Naive B cell (primary cell): ENCODE results near the gene TP53RK. TPM values are rescaled to one million over a fixed set of nuclear protein-coding genes. Genes with fewer than 3 reads are reported as not detected.

Source experiments
- ATAC-seq, 2 donors: fragments of 150-1000 bp; cut with Tn5 transposase; 2 replicates each; pipeline ENCODE4 v1.10.0; 2021; ENCODE audit warnings: low read depth in 2 of 2, mild to moderate bottlenecking in 2 of 2, moderate library complexity in 2 of 2
- DNase-seq: peaks from one replicate; pipeline ENCODE4 v3.0.0; 2022
- H3K27ac Mint-ChIP-seq, 6 donors: one replicate each; pipeline ENCODE4 v1.8.0; 2020 to 2022; ENCODE audit warnings: mild to moderate bottlenecking in 6 of 6, mixed read lengths in 6 of 6, moderate library complexity in 5 of 6, inconsistent platforms in 2 of 6
- H3K27me3 Mint-ChIP-seq, 3 donors: one replicate each; pipeline ENCODE4 v1.8.0; 2021 to 2022; ENCODE audit warnings: mixed read lengths in 3 of 3, mild to moderate bottlenecking in 1 of 3
- H3K36me3 Mint-ChIP-seq, 2 donors: one replicate each; pipeline ENCODE4 v1.8.0; 2020 to 2022; ENCODE audit warnings: mixed read lengths in 2 of 2, inconsistent platforms in 1 of 2, mild to moderate bottlenecking in 1 of 2
- H3K4me1 Mint-ChIP-seq, 3 donors: one replicate each; pipeline ENCODE4 v1.8.0; 2020 to 2022; ENCODE audit warnings: mixed read lengths in 3 of 3, inconsistent platforms in 1 of 3, mild to moderate bottlenecking in 1 of 3, moderate library complexity in 1 of 3
- H3K4me3 Mint-ChIP-seq, 8 donors: one replicate each; pipeline ENCODE4 v1.8.0; 2020 to 2022; ENCODE audit warnings: mild to moderate bottlenecking in 8 of 8, mixed read lengths in 8 of 8, moderate library complexity in 8 of 8, inconsistent platforms in 2 of 8
- H3K9me3 Mint-ChIP-seq, 7 donors: one replicate each; pipeline ENCODE4 v1.8.0; 2020 to 2022; ENCODE audit warnings: mixed read lengths in 7 of 7, mild to moderate bottlenecking in 5 of 7, inconsistent platforms in 2 of 7, moderate library complexity in 1 of 7
- polyA plus RNA-seq, 6 donors: library from polyadenylated mRNA; unstranded; fragments of 300-500 nt; fragmentation: Illumina TruSeq; gene quantifications; one replicate each; pipeline ENCODE4 v1.2.3, GENCODE V29; 2021; ENCODE audit warnings: low read depth in 6 of 6

TP53RK gene
- polyA plus RNA-seq, 6 donors from 2014 or later: 7.2 to 18.8 (median 13.4) TPM

DNA sequence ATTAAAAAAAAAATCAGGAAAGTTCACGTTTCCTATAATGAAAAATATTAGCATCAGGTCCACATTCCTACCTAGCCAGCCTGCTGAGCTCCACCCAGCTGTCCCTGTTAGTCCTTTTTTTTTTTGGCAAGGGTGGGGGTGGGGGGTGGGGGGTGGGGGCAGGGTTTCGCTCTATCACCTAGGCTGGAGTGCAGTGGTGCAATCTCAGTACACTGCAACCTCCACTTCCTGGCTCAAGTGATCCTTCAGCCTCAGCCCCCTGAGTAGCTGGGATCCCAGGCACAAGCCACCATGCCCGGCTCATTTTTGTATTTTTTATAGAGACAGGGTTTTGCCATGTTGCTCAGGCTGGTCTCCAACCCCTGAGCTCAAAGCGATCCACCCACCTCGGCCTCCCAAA is 12.7 kb upstream of the TP53RK start:
- H3K27ac Mint-ChIP-seq: no peak overlapping the region
- no peak overlapping the region for H3K4me3 Mint-ChIP-seq
- peaks cover 0 to 17% (median 10%) of the 10 kb centered on the region in 7 donors for H3K9me3 Mint-ChIP-seq
- H3K4me1 Mint-ChIP-seq: no peaks in the 10 kb centered on the region
- peaks cover 29 to 51% (median 45%) of the 10 kb centered on the region in 3 donors for H3K27me3 Mint-ChIP-seq
- no peak for DNase-seq
- ATAC-seq: no peak
- H3K36me3 Mint-ChIP-seq: peaks cover 0 to 11% of the 10 kb centered on the region in 2 donors

DNA sequence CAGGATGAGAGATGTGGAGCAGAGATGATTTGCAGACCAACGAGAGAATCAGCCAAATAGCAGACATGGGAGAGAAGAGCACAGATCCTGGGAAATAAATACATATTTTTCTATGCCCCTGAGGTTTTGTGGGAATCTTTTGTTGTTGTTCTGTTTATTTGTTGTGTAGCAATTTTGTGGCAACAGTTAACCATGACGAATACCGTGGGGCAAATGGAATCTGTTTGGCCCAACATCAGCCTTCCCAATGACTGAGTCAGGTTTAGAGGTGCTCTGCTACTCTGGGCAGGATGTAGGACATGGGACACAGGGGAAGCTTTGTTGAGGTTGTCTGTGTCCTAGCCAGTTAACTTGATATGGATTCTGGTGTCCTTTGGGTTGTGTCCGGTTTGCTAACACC is 12.3 kb upstream of the TP53RK start:
- peaks cover 28 to 50% (median 45%) of the 10 kb centered on the region in 3 donors for H3K27me3 Mint-ChIP-seq
- H3K4me3 Mint-ChIP-seq: no peak overlapping the region
- no peaks in the 10 kb centered on the region for H3K4me1 Mint-ChIP-seq
- no peak overlapping the region for H3K27ac Mint-ChIP-seq
- peaks cover 0 to 14% (median 7%) of the 10 kb centered on the region in 7 donors for H3K9me3 Mint-ChIP-seq
- ATAC-seq (no peak), DNase-seq (no peak)
- H3K36me3 Mint-ChIP-seq: peaks cover 0 to 10% of the 10 kb centered on the region in 2 donors

DNA sequence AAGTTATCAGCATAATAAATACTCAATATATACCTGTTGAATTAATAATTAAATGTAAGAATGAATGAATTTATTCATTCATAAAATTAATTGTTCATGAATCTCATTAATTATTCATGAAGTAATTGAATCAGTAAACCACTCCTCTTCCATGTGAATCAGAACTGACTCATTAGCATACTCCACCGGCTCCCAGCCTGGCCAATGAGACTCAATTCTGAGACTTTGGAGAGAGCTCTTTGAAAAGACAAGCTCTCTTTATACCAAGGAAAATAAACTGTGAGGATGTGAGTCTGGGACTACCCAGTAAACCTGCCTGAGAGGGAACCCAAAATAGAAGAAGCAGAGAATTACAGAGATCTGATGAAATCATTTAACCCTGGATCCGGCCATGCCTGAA is 11.8 kb upstream of the TP53RK start:
- ATAC-seq: no peak
- Mint-ChIP-seq H3K27me3 (peaks cover 29 to 50% (median 45%) of the 10 kb centered on the region in 3 donors), H3K27ac (no peak overlapping the region), H3K9me3 (peaks cover 0 to 9% (median 4%) of the 10 kb centered on the region in 7 donors), H3K4me1 (no peaks in the 10 kb centered on the region), H3K36me3 (peaks cover 0 to 5% of the 10 kb centered on the region in 2 donors), H3K4me3 (no peak overlapping the region)
- DNase-seq: no peak

DNA sequence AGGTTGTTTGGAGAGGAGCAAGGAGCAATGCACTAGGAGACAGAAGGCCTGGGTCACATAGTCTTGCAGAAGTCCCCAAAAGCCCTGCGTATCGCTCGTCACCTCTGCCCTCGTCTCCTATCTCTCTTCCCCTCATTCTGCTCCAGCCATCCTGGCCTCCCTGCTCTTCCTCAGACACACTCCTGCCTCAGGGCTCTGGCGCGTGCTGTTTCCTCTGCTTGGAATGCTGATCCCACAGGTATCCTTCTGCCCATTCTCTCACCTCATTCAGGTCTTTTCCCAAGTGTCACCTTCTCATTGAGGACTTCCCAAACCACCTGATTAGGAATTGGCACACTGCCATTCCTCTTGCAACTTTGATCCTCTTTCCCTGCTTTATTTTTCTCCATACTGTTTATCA is 11.2 kb upstream of the TP53RK start:
- Mint-ChIP-seq H3K4me1 (no peaks in the 10 kb centered on the region), H3K27ac (peak overlapping the region in 2 of 6 donors; percentile 80 to 81), H3K4me3 (peak overlapping the region in 1 of 8 donors; percentile 30), H3K27me3 (peaks cover 33 to 50% (median 45%) of the 10 kb centered on the region in 3 donors), H3K36me3 (peaks cover 0 to 4% of the 10 kb centered on the region in 2 donors), H3K9me3 (peaks cover 0 to 6% (median 4%) of the 10 kb centered on the region in 7 donors)
- ATAC-seq (no peak), DNase-seq (no peak)

DNA sequence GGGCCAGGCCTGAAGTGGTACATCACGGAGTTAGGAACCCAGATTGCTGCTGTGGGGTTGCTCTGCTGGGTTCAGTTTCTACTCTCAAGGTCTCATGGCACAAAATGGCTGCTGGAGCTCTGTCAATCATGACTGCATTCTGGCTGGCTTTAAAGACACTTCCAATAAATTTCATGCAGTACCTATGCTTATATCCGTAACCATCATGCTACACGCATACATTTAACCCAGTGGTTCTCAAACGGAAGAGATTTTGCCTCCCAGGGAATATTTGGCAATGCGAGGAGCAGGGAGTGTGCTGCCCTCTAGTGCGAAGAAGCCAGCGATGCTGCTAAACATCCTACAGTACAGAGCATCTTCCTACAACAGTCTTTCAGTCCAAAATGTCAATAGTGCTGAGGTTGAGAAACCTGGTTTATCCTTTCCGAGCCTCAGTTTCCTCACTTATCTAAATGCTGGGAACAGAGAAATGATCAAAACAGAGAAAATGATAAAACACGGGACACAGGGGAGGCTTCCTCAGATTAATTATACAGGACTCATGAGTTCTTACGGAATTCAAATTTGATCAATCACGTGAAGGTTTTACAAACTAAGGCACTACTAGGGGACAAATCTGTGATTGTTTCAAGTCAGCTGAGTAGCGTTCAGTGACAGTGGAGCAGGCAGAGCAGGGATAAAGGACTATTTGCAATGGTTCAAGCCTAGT is 10.6 kb upstream of the TP53RK start:
- ATAC-seq (no peak), DNase-seq (no peak)
- Mint-ChIP-seq H3K36me3 (peaks cover 0 to 4% of the 10 kb centered on the region in 2 donors), H3K27ac (peak overlapping the region in 1 of 6 donors; percentile 80), H3K4me1 (no peaks in the 10 kb centered on the region), H3K27me3 (peaks cover 32 to 45% (median 43%) of the 10 kb centered on the region in 3 donors), H3K9me3 (peaks cover 0 to 4% (median 2%) of the 10 kb centered on the region in 7 donors), H3K4me3 (no peak overlapping the region)

DNA sequence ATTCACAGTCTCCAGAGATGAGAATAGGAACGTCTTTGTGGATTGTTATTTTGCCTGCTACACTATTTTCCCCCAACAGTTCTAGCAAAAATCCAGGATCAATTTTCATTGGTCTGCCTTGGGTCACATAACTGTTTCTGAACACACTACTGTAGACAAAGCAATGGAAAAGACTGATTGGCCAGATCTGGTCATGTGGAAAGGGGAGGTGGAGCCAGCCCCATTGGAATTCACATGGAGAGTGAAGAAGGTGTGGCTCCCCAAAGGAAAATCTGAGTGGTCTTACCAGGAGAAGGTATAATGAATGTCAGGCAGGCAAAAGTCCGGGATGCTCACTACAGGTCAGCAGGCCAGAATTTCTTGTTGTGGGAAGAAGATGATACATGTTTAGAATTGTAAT is 9.5 kb upstream of the TP53RK start:
- Mint-ChIP-seq H3K4me3 (no peak overlapping the region), H3K27me3 (peaks cover 23 to 39% (median 33%) of the 10 kb centered on the region in 3 donors), H3K27ac (no peak overlapping the region), H3K36me3 (peaks cover 0 to 4% of the 10 kb centered on the region in 2 donors), H3K9me3 (peaks cover 0 to 6% (median 2%) of the 10 kb centered on the region in 7 donors), H3K4me1 (peaks cover 0 to 7% (median 5%) of the 10 kb centered on the region in 3 donors)
- DNase-seq (no peak), ATAC-seq (no peak)

DNA sequence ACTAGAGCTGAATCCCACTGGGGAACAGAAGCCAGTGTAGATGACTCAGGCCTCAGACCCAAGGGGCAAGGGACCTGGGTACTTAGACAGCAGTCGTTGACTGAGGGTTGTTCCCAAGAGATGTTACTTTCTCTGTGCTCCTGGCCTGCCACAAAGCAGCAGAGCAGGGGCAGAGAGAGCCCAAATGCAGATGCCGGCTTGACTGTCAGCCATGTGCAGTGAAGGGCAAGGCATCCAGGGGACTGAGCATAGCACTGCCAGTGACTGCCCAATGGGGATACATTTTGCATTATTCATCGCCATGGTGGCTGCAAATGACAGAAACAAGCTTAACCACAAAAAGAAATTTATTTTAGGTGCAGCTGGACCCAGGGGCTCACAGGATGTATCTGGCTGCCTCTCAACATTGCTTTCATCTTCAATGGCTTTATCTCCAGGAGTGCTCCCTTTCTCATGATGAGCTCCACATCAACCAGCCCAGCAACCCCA is 7.6 kb upstream of the TP53RK start:
- Mint-ChIP-seq H3K4me1 (peaks cover 0 to 7% (median 5%) of the 10 kb centered on the region in 3 donors), H3K9me3 (peaks cover 0 to 6% (median 2%) of the 10 kb centered on the region in 7 donors), H3K27me3 (peaks cover 15 to 36% (median 27%) of the 10 kb centered on the region in 3 donors), H3K36me3 (peaks cover 0 to 4% of the 10 kb centered on the region in 2 donors), H3K4me3 (no peak overlapping the region), H3K27ac (no peak overlapping the region)
- DNase-seq: no peak
- no peak for ATAC-seq

DNA sequence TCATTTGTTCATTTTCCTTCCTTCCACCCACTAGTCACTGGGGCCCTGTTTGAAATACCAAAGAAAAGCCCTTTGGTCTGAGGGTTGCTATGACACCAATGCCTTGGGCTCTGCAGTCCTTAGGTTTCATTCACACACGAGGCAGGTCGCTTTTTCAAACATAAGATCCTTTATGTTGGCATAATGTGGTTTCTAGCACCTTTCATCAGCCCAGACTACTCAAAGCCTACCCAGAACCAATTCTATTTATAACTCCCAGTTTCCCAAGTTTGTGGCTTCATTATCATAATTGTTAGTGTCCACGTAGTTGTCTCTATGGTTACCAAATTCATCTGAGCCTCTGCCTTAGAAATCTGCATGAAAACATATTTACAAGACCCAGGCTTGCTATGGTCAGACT is 6.6 kb upstream of the TP53RK start:
- H3K36me3 Mint-ChIP-seq: peaks cover 0 to 4% of the 10 kb centered on the region in 2 donors
- no peak overlapping the region for H3K4me3 Mint-ChIP-seq
- H3K27ac Mint-ChIP-seq: no peak overlapping the region
- peaks cover 0 to 7% (median 5%) of the 10 kb centered on the region in 3 donors for H3K4me1 Mint-ChIP-seq
- peaks cover 15 to 33% (median 27%) of the 10 kb centered on the region in 3 donors for H3K27me3 Mint-ChIP-seq
- peaks cover 0 to 6% (median 2%) of the 10 kb centered on the region in 7 donors for H3K9me3 Mint-ChIP-seq
- no peak for ATAC-seq
- no peak for DNase-seq

DNA sequence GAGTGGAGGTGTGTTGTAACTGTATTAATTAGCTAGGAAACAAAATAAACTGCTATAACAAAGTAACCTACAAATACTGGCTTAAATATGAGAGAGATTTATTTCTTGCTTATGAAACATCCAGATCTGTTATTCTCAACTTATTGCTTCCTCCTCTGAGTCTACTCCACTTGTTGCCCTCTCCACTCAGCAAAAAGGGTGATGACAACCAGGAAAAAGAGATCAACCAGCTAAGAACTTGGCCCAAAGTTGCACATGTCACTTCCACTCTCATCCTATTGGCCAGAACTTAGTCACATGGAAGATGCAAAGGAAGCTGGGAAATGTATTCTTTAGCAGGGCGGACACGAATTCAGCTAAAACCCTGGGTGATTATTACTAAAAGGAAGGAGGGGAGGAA is 5.2 kb upstream of the TP53RK start:
- ATAC-seq (no peak), DNase-seq (no peak)
- Mint-ChIP-seq H3K36me3 (no peaks in the 10 kb centered on the region), H3K27ac (no peak overlapping the region), H3K4me3 (peak overlapping the region in 1 of 8 donors; percentile 16), H3K27me3 (peaks cover 11 to 19% (median 15%) of the 10 kb centered on the region in 3 donors), H3K4me1 (peaks cover 5 to 11% (median 9%) of the 10 kb centered on the region in 3 donors), H3K9me3 (peaks cover 0 to 4% (median 0%) of the 10 kb centered on the region in 7 donors)

DNA sequence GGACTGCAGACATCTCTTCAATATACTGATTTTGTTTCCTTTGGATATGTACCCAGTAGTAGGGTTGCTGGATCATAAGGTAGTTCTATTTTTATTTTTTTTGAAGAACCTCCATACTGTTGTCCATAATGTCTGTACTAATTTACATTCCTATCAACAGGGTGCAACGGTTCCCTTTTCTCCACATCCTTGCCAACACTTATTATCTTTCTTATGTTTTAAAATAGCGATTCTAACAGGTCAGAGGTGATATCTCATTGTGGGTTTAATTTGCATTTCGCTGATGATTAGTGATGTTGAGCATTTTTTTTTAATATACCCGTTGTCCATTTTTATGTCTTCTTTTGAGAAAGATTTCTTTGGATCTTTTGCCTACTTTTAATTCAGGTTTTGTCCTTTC is 2.0 kb upstream of the TP53RK start:
- Mint-ChIP-seq H3K9me3 (peaks cover 0 to 3% (median 0%) of the 10 kb centered on the region in 7 donors), H3K4me1 (peaks cover 24 to 37% (median 28%) of the 10 kb centered on the region in 3 donors), H3K4me3 (peak overlapping the region in 2 of 8 donors; percentile 43 to 98), H3K27me3 (peaks cover 0 to 5% (median 2%) of the 10 kb centered on the region in 3 donors), H3K27ac (no peak overlapping the region), H3K36me3 (no peaks in the 10 kb centered on the region)
- DNase-seq (no peak), ATAC-seq (no peak)

DNA sequence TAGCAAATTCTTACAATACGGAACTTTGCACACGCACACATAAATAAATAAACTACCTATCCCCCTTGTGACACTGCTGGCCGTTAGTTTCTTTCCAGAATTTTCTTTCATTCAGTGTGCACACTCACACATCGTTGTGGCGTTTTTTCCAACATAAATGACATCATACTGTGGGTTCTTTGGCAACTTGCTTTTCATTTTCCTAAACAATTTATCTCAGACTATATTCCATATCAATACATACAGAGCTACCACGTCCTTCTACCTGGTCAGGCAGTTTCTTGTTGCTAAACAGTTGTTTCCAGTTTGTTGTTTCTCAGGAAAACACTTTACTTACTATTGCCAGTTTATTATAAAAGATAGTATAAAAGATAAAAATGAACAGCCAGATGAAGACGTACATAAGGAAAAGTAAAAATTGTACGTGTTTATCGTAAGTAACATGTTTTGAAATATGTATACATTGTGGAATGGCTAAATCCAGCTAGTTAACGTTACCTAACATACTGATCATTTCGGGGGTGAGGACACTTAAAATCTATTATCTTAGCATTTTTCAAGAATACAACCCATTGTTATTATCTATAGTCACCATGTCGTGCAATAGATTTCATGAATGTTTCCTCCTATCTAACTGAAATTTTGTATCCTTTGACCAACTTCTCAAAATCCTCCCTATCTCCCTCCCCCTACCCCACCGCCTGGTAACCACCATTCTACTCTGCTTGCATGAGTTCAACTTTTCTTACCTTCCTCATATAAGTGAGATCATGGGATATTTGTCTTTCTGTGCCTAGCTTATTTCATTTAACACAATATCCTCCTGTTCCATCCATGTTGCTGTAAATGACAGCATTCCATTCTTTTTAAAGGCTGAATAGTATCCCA is 1.2 kb upstream of the TP53RK start:
- peaks cover 24 to 42% (median 28%) of the 10 kb centered on the region in 3 donors for H3K4me1 Mint-ChIP-seq
- peak overlapping the region in 5 of 6 donors; percentile 92 to 100 (median 97) for H3K27ac Mint-ChIP-seq
- no peak for DNase-seq

DNA sequence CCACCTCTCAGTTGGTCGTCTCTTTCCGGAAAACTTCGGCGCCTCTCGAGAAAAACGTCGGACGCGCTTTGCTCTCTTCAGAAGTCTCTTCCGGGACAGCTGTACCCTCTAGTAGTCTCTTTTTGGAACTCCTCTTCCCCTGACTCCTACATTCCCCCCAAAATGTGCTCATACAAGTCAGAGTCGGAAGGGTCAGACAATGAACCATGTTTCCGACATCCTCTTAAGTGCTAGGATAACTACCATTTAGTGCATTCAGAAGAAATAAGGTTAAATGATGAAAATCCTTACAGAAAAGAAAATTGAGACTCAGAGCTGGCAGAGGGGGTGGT is 476 bp upstream of the TP53RK start:
- Mint-ChIP-seq H3K27me3 (no peaks in the 10 kb centered on the region), H3K4me3 (peak overlapping the region; percentile 91 to 100 (median 97)), H3K36me3 (peaks cover 0 to 5% of the 10 kb centered on the region in 2 donors), H3K27ac (peak overlapping the region; percentile 91 to 100 (median 96)), H3K9me3 (peaks cover 0 to 3% (median 0%) of the 10 kb centered on the region in 7 donors), H3K4me1 (peaks cover 28 to 46% (median 34%) of the 10 kb centered on the region in 3 donors)
- no peak for DNase-seq
- ATAC-seq: no peak

More for the DNA sequence above, 1.2 kb upstream of the TP53RK start:
- no peak for ATAC-seq
- Mint-ChIP-seq H3K9me3 (peaks cover 0 to 3% (median 0%) of the 10 kb centered on the region in 7 donors), H3K4me3 (peak overlapping the region in 7 of 8 donors; percentile 75 to 100 (median 96)), H3K36me3 (no peaks in the 10 kb centered on the region), H3K27me3 (no peaks in the 10 kb centered on the region)
